Measurements from ENCODE around the gene TAS1R3.
"Not testable (repeated sequence)": the region's sequence is repeated elsewhere in the genome, so short reads cannot be mapped to it uniquely, and the experiment has no call there.

TAS1R3 gene

GRCh38 chr1:1307923-1308755 is 22.9 kb upstream of the TAS1R3 start, which contains the start of the genes ACAP3 and PUSL1:
Gene ACAP3, minus strand, starts transcription at chr1:1307930. Its CDS starts 115 bp downstream, at chr1:1307815.
Gene PUSL1, plus strand, starts transcription at chr1:1308597. Its CDS starts 47 bp downstream, at chr1:1308644.
- peak; percentile 82 to 83 for DNase-seq (ENCODE audit: low read depth in 1 of 2, low spot score in 1 of 2)

GRCh38 chr1:1308756-1309250 is 22.3 kb upstream of the TAS1R3 start:
- DNase-seq (ENCODE audit: low read depth in 1 of 2, low spot score in 1 of 2) = no peak

- no peak for DNase-seq (ENCODE audit: low read depth in 1 of 2, low spot score in 1 of 2)
Measured at GRCh38 chr1:1309251-1310108, 21.6 kb upstream of the TAS1R3 start.

GRCh38 chr1:1310109-1310385 is 21.0 kb upstream of the TAS1R3 start:
- DNase-seq (ENCODE audit: low read depth in 1 of 2, low spot score in 1 of 2) = no peak

- DNase-seq (ENCODE audit: low read depth in 1 of 2, low spot score in 1 of 2) = no peak
Measured at GRCh38 chr1:1310476-1311053, 20.5 kb upstream of the TAS1R3 start.

GRCh38 chr1:1311107-1312104 is 19.7 kb upstream of the TAS1R3 start:
- no peak for DNase-seq (ENCODE audit: low read depth in 1 of 2, low spot score in 1 of 2)

GRCh38 chr1:1312450-1313314 is 18.4 kb upstream of the TAS1R3 start:
- no peak for DNase-seq (ENCODE audit: low read depth in 1 of 2, low spot score in 1 of 2)

- DNase-seq (ENCODE audit: low read depth in 1 of 2, low spot score in 1 of 2) = no peak
Measured at GRCh38 chr1:1313500-1314236, 17.4 kb upstream of the TAS1R3 start.

GRCh38 chr1:1314237-1314586 is 16.9 kb upstream of the TAS1R3 start:
- DNase-seq (ENCODE audit: low read depth in 1 of 2, low spot score in 1 of 2) = no peak

GRCh38 chr1:1314678-1315335 is 16.3 kb upstream of the TAS1R3 start:
- no peak for DNase-seq (ENCODE audit: low read depth in 1 of 2, low spot score in 1 of 2)

- DNase-seq (ENCODE audit: low read depth in 1 of 2, low spot score in 1 of 2) = no peak
Measured at GRCh38 chr1:1315435-1315954, 15.6 kb upstream of the TAS1R3 start.

- DNase-seq (ENCODE audit: low read depth in 1 of 2, low spot score in 1 of 2) = not testable (repeated sequence)
Measured at GRCh38 chr1:1316199-1316598, 14.9 kb upstream of the TAS1R3 start.

- DNase-seq (ENCODE audit: low read depth in 1 of 2, low spot score in 1 of 2) = no peak
Measured at GRCh38 chr1:1317420-1317819, 13.7 kb upstream of the TAS1R3 start.

GRCh38 chr1:1318131-1318652 is 12.9 kb upstream of the TAS1R3 start:
- DNase-seq (ENCODE audit: low read depth in 1 of 2, low spot score in 1 of 2) = no peak

- DNase-seq (ENCODE audit: low read depth in 1 of 2, low spot score in 1 of 2) = no peak
Measured at GRCh38 chr1:1318777-1319645, 12.1 kb upstream of the TAS1R3 start.

GRCh38 chr1:1319646-1319941 is 11.5 kb upstream of the TAS1R3 start:
- DNase-seq (ENCODE audit: low read depth in 1 of 2, low spot score in 1 of 2) = no peak

All from stimulated activated CD4-positive, alpha-beta T cell treated with anti-CD3 and anti-CD28 coated beads, Interleukin-15, amount 100 ng/mL, for 1 hour (primary cell).